ENCODE results near the gene JAML. TPM values are rescaled to one million over a fixed set of nuclear protein-coding genes. Genes with fewer than 3 reads are reported as not detected.
A peak's percentile ranks its signal among the peaks of the same experiment; 100 is the strongest.

JAML gene
- total RNA-seq, 1 experiment from 2014 or later = 0.30 TPM

DNA sequence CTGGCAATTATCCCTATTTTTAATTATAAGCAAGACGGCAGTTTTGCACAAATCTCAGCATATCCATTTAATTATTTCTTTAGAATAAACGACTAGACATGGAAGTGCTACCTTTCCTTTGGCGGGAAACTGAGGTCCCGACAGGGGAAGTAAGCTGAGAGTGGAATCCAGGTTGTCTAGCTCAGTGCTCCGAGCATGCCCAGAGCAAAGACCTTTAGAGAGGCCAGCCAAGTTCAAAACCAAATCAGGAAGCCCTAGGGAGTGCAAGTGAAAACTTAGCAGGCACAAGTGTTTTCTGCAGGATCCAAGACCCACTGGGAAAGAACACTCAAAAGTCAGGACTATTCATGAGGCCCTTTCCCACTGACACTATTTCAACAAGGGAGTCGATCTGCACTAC, 25.7 kb downstream of the JAML start:
- Histone ChIP-seq H3K9ac (ENCODE audit: low read length) (no peak overlapping the region), H4K20me1 (ENCODE audit: insufficient read depth) (no peaks in the 10 kb centered on the region), H3K9me3 (ENCODE audit: control insufficient read depth in 1 of 2, insufficient read depth in 1 of 2, low read depth in 1 of 2, low read length in 2 of 2) (no peaks in the 10 kb centered on the region), H2AFZ (ENCODE audit: low read depth, low read length, poor library complexity, severe bottlenecking) (peak overlapping the region; percentile 59), H3K4me3 (replicated peaks in 1 of 2; ENCODE audit: low read depth in 1 of 2, low read length in 2 of 2) (no peak overlapping the region), H3K9me2 (ENCODE audit: insufficient read depth) (no peaks in the 10 kb centered on the region), H3K27me3 (ENCODE audit: insufficient read depth, low read length) (no peaks in the 10 kb centered on the region), H3K36me3 (ENCODE audit: control insufficient read depth in 1 of 2, insufficient read depth in 2 of 2, low read length in 2 of 2) (no peaks in the 10 kb centered on the region), H3K27ac (ENCODE audit: low read depth, low read length) (no peak overlapping the region), H3K79me2 (ENCODE audit: insufficient read depth, low read length) (no peaks in the 10 kb centered on the region), H3K4me2 (ENCODE audit: low read length) (no peak overlapping the region), H3K4me1 (ENCODE audit: control insufficient read depth in 1 of 2, insufficient read depth in 2 of 2, low read length in 2 of 2) (peaks cover 0 to 17% of the 10 kb centered on the region in 2 experiments; a peak in 3 of 4 replicates)
- ChIA-PET RAD21 (ENCODE audit: low non-redundant PET in 1 of 2, low total read pairs in 2 of 2, uncharacterized antibody in 2 of 2, unreplicated experiment in 2 of 2) (interaction anchor here (0.6 to 1.2 kb wide), 7 partner anchors 28 to 97 kb away, joined by 3 to 10 read pairs (median 3); no protein-coding TSS in a partner anchor), CTCF (interaction anchor here (0.7 to 2.5 kb wide), 32 partner anchors 10 to 491 kb away, joined by 3 to 61 read pairs (median 5); partner anchors contain the start of genes MPZL3 and UBE4A), POLR2A (no interaction called here)
- DNase-seq (ENCODE audit: low read depth, low spot score) (no peak), ATAC-seq (no peak)
- TF ChIP-seq EZH2phosphoT487 (IDR thresholded peaks at IDR 0.05; ENCODE audit: borderline replicate concordance) (no peak), SP1 (IDR thresholded peaks at IDR 0.05; ENCODE audit: low read depth) (no peak), SRF (IDR thresholded peaks at IDR 0.05; ENCODE audit: low read depth) (no peak), EGR1 (IDR thresholded peaks at IDR 0.05; ENCODE audit: low read depth) (no peak), CBX3 (IDR thresholded peaks at IDR 0.05; ENCODE audit: low read depth) (no peak), SIN3A (IDR thresholded peaks at IDR 0.05; ENCODE audit: low read depth) (no peak), TCF7L2 (IDR thresholded peaks at IDR 0.05; ENCODE audit: borderline replicate concordance, extremely low read depth, insufficient read depth, insufficient read length) (no peak), FOSL1 (IDR thresholded peaks at IDR 0.05; ENCODE audit: low read depth) (no peak), ZFX (IDR thresholded peaks at IDR 0.05) (no peak), CEBPB (IDR thresholded peaks at IDR 0.05; ENCODE audit: low read depth) (no peak), RAD21 (IDR thresholded peaks at IDR 0.05; ENCODE audit: low read depth) (no peak), JUND (IDR thresholded peaks at IDR 0.05) (no peak)
- TF ChIP-seq, protein P1, sequence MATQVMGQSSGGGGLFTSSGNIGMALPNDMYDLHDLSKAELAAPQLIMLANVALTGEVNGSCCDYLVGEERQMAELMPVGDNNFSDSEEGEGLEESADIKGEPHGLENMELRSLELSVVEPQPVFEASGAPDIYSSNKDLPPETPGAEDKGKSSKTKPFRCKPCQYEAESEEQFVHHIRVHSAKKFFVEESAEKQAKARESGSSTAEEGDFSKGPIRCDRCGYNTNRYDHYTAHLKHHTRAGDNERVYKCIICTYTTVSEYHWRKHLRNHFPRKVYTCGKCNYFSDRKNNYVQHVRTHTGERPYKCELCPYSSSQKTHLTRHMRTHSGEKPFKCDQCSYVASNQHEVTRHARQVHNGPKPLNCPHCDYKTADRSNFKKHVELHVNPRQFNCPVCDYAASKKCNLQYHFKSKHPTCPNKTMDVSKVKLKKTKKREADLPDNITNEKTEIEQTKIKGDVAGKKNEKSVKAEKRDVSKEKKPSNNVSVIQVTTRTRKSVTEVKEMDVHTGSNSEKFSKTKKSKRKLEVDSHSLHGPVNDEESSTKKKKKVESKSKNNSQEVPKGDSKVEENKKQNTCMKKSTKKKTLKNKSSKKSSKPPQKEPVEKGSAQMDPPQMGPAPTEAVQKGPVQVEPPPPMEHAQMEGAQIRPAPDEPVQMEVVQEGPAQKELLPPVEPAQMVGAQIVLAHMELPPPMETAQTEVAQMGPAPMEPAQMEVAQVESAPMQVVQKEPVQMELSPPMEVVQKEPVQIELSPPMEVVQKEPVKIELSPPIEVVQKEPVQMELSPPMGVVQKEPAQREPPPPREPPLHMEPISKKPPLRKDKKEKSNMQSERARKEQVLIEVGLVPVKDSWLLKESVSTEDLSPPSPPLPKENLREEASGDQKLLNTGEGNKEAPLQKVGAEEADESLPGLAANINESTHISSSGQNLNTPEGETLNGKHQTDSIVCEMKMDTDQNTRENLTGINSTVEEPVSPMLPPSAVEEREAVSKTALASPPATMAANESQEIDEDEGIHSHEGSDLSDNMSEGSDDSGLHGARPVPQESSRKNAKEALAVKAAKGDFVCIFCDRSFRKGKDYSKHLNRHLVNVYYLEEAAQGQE (IDR thresholded peaks at IDR 0.05; ENCODE audit: low read depth) = no peak
- TF ChIP-seq, protein P2, sequence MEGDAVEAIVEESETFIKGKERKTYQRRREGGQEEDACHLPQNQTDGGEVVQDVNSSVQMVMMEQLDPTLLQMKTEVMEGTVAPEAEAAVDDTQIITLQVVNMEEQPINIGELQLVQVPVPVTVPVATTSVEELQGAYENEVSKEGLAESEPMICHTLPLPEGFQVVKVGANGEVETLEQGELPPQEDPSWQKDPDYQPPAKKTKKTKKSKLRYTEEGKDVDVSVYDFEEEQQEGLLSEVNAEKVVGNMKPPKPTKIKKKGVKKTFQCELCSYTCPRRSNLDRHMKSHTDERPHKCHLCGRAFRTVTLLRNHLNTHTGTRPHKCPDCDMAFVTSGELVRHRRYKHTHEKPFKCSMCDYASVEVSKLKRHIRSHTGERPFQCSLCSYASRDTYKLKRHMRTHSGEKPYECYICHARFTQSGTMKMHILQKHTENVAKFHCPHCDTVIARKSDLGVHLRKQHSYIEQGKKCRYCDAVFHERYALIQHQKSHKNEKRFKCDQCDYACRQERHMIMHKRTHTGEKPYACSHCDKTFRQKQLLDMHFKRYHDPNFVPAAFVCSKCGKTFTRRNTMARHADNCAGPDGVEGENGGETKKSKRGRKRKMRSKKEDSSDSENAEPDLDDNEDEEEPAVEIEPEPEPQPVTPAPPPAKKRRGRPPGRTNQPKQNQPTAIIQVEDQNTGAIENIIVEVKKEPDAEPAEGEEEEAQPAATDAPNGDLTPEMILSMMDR (IDR thresholded peaks at IDR 0.05 in 2 of 3, conservative IDR thresholded peaks at IDR 0.05 in 1 of 3; ENCODE audit: borderline replicate concordance in 1 of 3, insufficient read depth in 1 of 3, low read depth in 2 of 3, low read length in 2 of 3) = no peak
- TF ChIP-seq, protein P3, sequence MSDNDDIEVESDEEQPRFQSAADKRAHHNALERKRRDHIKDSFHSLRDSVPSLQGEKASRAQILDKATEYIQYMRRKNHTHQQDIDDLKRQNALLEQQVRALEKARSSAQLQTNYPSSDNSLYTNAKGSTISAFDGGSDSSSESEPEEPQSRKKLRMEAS (IDR thresholded peaks at IDR 0.05) = no peak
- TF ChIP-seq, protein P4, sequence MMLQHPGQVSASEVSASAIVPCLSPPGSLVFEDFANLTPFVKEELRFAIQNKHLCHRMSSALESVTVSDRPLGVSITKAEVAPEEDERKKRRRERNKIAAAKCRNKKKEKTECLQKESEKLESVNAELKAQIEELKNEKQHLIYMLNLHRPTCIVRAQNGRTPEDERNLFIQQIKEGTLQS (IDR thresholded peaks at IDR 0.05) = no peak
- BruUV-seq (replicated peaks) = no TSS peak
- intact Hi-C loops (cut with micrococcal nuclease) = no loop called here
